Stimulated activated CD4-positive, alpha-beta T cell treated with anti-CD3 and anti-CD28 coated beads, Interleukin-1b, Interleukin-23, amount 100 ng/mL, for 1 hour (primary cell): Measurements from ENCODE around the gene HSPA12B.

Experiments used
- DNase-seq, 2 donors: peaks; one replicate each; pipeline ENCODE4 v3.0.0-alpha.2; 2020; ENCODE audit warnings: low read depth in 2 of 2

Gene HSPA12B, protein sequence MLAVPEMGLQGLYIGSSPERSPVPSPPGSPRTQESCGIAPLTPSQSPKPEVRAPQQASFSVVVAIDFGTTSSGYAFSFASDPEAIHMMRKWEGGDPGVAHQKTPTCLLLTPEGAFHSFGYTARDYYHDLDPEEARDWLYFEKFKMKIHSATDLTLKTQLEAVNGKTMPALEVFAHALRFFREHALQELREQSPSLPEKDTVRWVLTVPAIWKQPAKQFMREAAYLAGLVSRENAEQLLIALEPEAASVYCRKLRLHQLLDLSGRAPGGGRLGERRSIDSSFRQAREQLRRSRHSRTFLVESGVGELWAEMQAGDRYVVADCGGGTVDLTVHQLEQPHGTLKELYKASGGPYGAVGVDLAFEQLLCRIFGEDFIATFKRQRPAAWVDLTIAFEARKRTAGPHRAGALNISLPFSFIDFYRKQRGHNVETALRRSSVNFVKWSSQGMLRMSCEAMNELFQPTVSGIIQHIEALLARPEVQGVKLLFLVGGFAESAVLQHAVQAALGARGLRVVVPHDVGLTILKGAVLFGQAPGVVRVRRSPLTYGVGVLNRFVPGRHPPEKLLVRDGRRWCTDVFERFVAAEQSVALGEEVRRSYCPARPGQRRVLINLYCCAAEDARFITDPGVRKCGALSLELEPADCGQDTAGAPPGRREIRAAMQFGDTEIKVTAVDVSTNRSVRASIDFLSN

DNA sequence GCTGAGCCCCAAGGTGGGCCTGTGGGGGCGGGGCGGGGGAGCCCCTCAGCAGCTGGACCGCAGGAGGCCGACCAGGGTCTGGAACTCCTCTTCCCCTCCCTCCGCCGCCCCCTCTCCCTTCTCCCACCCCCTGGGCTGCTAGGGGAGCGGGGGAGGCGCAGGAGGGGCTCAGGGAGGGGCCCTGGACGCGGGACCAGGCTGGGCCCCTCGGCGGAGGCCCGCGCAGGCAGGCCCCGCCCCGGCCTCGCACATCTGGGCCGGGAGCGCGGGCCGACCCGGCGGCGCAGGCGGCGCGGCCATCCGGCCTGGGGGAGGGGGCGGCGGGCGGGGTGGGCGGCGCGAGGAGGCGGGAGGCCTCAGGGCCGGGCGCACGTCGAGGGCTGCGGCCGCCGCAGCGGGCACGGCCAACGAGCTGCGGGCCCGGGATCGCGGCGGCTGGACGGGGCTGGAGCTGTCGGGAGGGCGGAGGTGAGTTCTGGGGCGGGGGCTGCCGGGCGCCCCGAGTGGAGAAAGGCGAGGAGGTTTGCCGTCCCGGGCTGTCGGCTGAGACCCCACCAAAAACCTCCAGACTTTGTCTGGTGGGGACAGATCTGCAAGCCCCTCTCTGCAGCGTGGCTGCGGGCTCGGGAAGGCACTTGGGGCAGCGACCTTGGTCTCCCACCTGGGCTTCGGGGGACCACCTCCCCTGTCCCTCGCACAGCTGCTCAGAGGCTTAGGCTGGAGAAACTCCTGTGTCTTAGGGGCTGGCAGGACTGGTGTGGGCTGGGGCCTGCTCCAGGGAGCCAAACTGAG is at the start of gene HSPA12B:
Gene HSPA12B, plus strand, starts transcription at position 359 of the 792 bp plus-strand sequence. CDS start 5,990 bp downstream, outside the sequence.
- no peak for DNase-seq

DNA sequence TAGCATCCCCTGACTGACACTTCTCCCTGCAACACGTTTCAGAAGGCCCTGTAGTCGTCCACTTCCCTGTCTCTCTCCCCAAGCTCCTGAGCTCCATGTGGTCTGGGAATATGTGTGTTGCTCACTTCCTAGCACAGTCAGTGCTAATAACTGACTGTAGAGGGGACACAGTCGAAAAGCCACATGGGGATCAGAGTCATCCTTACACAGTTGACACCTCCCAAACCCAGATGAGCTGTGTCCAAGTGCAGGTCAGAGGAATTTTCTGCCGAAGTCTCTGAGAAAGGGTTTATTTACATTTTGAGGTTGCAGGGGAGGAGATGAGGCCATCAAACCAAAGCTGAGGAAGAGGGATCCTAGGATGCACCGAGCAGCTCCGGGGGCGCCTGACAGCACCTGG is 47.1 kb upstream of the HSPA12B start:
- no peak for DNase-seq

DNA sequence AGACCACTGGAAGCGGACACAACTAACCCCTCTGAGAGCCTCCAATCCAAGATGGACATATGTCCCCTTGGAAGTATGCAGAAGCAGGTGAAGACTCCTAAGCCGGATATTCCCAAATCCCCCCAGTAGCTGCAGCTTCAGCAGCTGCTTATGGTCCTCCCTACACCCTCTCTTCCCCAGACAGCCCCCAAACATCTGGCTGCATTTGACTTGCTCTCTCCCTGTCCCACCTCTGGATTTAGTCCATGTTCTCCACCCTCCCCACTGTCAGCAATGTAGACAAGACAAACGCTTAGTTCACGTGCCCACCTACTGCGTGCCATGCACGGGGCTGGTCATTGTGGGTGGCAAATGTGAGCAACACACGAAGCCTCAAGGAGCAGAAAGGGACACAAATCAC is 46.1 kb upstream of the HSPA12B start:
- DNase-seq = no peak

DNA sequence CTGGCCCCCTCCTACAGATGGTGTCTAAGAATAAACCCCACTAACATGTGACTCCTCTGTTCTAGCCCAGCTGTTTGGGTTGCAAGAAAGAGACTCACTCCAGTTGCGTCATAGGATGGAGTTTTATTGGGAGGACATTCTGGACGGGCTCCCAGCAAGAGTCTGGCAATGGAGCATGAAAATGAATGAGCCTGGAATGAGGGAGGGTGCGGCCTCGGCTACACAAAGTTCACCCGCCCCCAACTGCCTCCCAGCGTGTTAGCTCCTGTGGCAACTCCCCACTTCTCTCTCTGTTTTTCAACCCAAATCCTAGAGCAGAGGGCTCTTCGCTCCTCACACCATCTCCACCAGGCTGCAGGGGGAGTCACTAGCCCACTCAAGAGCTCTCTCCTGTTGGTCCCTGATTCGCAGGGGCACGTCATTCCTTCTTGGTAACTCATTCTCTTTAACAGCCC is 45.6 kb upstream of the HSPA12B start:
- no peak for DNase-seq

DNA sequence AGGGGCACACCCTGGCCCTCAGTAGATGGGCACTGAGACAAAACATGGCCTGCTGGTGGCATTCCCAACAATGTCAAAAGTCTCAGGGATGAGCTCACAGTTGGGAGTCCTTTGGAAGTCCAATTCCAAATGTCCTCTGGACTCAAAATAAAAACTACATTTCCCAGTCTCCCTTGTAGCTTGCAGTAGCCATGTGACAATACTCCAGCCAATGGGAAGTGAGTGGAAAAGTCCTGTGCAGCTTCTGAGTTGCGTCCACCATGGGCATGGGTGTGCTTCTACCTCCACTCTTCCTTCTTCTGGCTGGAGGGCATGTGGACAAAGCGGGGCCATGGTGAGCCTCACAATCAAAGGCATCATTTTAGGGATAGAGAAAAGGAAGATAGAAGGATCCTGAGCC is 44.8 kb upstream of the HSPA12B start:
- no peak for DNase-seq

DNA sequence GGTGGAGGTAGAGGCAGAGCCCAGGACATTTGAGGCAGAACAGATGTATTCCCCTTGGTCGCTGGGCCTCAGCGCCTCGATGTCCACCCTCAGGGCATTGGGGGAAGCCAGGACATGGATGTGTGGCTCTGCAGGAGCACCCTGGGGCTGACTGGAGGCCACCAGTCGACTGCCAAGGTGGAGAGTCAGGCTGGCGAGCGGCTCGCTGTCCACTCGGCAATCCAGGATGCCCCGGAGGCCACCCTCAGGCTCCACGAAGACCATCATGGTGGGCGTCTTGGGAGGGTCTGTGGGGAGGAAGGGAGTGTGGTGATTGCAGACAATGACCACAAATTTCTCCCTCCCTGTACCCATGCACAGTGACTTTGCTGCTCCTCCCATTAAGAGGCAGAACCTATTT is 42.5 kb upstream of the HSPA12B start:
- DNase-seq = no peak

DNA sequence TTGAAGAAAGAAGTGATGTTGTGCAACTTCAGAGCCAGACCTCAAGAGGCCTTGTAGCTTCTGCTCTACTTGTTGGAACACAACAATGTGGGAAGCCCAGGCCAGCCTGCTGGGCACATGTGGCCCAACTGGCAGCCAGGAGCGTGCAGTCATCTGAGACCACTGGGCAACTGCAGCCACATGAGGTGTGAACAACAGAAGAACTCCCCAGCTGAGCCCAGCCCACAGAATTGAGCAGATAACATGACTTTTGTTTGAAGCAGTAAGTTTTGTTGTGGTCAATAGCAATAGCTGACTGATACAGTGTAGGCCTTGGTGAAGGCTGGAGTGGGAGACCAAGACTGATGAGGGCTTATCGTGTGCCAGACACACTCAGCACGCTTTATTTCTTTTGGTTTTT is 42.1 kb upstream of the HSPA12B start:
- DNase-seq = no peak

DNA sequence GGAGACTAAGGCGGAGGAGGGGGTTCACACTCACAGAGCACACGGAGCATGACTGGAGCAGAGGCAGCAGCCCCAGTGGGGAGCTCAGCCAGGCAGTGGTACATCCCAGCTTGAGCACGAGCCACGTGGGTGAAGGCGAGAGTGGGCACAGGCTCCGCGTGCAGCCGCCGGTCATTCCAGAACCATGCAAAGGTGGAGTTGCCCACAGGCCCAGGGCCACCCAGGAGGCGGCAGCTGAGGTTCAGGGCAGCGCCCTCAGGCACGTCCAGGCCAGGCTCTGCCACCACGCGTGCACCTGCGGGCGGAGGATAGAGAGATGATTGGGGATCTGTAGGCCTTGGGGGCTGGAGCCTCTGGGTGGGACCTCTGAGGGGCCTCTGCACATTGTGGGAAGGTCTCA is 41.2 kb upstream of the HSPA12B start:
- DNase-seq = no peak

DNA sequence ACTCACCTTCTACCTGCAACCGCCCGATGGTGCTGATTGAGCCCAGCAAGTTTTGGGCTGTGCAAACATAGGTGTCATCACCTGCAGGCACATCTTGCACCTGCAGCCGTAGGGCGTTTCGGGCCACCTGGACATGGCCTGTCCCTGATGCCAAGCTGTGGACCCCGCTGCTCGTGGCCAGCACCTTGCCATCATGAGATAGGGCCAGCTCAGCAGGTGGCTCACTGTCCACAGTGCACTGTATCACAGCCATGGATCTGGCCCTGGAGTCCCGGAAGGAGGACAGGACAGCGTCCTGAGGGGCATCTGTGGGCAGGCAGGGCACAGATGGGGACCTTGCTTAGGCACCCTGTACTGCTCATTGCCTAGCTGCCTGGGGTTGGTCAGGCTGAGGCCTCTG is 40.6 kb upstream of the HSPA12B start:
- DNase-seq = no peak

DNA sequence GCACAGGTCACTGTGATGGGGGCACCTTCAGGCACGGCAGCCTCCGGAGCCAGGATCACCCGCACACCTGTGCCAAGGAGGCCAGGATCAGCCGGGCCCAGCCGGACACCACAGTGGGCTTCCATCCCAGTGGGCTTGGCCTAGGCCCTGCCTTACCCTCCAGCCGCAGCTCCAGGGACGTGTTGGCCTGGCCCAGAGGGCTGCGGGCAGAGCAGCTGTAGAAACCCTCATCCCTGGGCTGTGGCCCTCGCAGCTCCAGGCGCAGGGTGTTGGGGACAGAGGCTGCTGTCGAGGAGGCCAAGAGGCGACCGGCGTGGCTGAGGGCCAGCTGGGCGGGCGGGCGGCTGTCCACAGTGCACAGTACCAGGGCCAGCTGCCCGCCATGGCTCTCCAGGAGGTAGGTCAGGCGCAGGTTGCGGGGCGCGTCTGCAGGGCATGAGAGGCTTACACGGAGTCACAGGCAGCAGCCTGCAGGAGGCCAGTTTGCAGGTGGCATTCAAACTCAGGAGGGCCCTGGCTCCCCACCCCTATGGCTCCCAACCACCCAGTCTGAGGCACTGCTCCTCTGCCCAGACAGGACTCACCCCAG is 39.7 kb upstream of the HSPA12B start:
- no peak for DNase-seq

DNA sequence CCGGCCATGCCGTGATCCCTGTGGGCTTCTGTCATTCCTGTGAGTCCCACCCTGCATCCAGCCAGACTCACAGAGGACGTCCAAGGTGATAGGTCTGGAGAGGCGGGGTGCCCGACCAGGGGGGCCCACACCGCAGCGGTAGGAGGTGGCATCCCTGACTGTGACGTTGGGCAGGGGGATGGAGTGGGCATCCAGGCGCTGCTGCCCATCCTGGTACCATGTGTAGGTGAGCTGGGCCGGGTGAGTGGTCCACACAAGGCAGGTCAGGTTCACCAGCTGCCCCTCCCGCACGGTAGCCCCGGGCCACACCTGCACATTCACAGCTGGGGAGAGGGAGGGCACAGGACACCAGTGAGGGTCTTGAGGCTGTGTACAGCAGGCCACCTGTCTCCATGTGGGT is 39.1 kb upstream of the HSPA12B start:
- no peak for DNase-seq

DNA sequence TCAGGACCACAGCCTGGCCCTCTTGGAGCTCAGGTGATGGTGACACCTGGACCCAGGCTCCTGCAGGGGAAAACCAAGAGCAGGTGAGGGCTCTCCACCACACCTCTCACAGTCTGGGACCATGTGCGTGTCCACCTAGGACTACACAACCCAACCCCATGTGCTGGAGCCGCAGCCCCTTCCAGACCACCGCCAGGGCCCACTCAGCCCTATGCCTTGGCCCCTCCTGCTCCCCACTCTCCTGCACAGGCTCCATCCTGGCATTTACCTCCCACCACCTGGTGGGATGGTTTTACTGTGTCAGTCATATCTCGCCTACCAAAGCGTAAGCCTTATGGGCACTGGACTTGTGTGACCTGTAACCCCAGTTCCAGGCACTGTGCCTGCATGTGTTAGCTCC is 37.6 kb upstream of the HSPA12B start:
- DNase-seq = no peak

DNA sequence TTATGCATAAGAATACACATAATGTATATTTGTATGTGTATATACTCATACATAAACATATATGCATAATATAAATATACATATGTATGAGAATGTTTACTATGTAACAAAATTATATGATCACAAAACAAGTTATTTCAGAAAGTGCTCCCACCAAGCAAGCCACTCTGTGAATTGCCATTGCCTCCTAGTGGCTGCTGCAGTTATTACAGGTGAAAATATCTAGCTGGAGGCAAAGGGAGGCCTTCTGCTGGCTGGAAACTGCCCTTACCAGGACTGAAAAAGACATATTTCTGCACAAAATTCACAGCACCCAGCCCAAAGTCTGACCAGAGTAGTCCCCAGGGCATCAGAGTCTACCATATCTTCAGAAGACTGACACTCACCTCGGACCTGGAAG is 36.3 kb upstream of the HSPA12B start:
- DNase-seq = no peak

DNA sequence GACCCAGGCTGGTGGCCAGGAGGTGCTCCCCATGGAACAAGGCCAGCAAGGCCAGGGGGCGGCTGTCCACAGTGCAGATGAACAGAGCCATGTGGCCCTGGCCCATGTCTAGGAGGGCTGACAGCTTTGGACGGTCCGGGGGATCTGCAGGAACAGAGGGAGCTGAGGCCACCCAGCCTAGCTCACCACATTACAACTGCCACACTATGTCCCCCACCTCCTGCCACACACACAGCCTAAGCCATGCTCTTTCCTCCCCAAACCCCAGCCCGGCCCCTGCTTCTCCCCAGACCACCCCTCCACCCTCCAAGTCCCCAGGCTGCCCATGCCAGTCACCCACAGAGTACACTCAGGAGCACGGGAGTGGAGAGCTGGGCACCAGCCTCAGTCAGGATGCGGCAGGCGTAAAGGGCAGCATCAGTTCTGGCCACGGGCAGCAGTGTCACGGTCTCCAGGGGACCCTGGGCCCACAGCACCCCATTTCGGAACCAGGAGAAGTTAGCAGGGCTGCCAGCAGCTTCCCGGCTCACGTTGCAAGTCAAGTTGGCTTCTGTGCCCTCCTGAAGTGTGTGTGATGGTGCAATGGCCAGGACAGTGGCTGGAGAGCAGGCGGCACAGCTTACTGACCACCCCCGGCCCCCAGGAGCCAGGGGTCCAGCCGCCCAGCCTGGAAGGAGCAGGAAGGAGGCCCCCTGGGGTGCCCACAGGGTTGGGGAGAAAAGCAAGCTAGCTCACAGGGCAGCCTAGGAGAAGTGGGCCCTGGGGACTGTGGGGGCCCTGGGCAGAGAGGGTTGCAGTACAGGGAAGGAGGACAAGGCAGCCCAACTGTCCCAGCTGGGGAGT is 35.5 kb upstream of the HSPA12B start:
- no peak for DNase-seq

DNA sequence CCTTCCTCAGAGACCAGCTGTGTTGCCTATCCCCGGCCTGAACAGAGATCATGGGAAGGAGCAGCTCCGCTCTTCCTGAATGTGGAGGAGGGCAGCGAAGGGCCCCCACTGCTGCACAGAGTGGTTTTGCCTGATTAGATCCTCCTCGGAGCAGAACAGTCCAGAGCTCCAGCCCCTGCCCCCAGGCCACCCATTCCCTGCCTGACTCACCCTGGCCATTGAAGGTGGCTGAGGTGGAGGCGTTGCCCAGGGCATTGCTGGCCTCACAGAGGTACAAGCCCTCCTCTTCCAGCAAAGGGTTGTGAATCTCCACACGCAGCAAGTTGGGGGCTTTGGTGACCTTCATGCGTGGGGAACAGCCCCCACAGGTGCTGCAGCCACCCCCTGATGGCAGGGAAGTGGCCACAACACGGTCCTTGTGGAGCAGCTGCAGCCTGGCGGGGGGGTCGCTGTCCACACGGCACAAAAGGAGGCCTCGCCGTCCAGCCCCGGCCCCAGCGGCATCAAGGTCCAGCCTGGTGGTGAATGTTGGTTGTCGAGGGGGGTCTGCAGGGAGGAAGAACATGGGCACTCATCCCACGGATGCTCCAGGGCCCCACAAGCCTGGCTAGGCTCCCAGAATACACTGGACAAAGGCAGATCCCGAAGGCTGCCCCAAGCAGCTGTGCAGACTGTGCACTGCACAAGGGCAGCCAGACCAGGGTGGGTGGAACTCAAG is 34.7 kb upstream of the HSPA12B start:
- DNase-seq = no peak

DNA sequence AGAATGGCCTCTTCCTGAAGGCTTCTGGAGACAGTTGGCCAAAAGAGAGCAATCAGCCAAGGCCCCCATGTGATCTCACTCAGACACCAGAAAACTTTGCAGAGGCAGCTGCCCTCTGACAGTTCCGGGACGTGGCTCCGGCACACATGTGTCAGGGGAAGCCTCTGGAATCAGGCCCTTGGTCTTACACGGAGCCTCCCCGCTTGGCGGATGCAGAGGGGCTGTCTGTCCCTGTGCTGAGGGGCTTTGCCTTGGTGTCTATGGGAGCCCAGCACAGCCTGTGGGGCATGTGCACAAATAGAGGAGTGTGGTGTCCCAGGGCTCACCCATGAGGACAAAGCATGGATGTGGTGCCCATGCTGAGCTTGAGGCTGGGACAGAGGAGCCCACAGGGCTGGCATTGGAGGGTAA is 33.9 kb upstream of the HSPA12B start:
- DNase-seq = no peak

DNA sequence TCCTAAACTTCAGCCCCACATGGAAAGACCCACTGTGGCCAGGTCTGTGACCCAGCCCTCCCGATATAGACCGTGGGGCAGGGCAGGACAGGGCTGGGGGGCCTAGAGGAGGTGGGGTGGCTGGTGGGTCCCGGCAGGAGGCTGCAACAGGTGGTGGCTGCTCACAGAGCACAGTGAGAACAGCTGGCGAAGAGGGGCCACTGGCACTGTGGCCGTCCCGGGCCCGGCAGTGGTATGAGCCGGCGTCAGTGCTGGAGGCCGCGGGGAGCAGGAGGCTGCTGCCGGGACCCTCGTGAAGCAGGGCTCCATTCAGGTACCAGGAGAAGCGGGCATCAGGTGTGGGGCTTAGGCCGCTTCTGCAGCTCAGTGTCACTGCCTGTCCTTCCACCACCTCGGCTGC is 33.4 kb upstream of the HSPA12B start:
- no peak for DNase-seq

DNA sequence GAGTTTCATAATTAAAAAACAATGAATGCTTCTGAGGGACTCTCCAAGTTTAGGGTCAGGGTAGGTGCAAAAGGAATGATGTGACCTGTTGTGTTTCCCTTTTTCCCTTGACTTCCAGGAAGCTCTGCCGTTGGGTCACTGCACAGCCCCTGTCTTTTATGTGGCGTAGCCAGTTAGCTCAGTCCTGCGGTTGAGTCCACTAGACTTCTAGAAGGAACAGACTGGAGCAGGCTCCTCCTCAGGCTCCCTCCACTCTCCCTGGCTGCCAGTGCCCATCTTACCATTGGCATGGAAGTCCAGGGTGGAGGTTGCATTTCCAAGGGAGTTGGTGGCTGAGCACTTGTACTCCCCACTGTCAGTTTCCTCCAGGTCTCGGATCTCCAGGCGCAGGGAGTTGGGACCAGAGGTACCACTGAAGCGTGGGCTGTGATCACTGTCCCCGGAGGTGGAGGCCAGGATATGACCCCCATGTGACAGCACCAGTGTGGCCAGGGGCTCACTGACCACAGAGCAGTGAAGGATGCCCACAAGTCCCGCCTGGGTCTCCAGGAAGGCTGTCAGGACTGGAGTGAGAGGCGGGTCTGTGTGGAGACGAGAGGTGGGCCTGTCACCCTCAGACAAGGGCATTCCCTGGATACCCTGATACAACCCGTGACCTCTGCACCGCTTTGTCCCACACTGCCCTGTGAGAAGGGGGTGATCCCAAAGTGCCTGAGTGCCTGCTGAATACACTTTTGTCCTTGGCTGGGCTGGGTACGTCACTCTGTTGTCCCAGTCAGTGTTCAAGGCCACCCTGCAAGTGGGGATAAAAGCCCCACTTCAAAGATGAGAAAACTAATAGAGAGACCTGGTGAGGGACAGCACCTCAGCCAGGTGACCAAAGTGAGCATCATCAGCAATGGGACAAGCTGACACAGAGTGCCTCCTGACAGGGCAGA is 31.2 kb upstream of the HSPA12B start:
- DNase-seq = no peak

DNA sequence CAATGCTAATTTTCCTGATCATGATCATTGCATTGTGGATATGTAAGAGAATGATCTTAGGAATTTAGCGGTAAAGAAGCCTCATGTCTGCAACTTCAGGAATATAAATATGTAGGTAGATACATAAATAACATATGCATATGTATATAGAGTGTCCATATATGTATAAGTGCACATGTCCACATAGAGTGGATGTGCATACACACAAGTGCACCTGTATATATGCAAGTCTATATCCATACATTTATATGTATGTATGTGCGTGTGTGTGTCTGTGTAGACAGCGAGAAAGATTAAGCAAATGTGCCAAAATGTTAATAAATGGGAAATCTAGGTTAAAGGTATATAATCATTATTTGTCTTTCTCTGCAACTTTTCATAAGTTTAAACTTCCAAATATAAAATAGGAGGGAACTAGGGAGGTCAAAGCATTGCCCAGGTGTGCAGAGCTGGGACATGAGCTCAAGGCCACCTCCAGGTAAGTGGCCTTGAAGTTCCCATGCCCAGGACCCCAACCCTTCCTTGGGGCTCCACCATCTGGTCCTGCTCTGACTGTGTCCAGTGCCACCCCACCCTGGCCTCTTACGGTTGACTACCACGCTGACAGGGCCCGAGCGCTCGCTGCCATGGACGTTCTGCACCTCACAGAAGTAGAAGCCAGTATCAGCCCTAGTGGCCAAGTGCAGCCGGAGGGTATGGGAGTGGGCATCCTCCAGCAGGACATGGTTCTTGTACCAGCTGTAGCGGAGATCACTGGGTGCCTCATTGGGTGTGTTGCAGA is 29.7 kb upstream of the HSPA12B start:
- no peak for DNase-seq
